ENCODE measurements around the gene CLPX.

- TF ChIP-seq, protein P1, sequence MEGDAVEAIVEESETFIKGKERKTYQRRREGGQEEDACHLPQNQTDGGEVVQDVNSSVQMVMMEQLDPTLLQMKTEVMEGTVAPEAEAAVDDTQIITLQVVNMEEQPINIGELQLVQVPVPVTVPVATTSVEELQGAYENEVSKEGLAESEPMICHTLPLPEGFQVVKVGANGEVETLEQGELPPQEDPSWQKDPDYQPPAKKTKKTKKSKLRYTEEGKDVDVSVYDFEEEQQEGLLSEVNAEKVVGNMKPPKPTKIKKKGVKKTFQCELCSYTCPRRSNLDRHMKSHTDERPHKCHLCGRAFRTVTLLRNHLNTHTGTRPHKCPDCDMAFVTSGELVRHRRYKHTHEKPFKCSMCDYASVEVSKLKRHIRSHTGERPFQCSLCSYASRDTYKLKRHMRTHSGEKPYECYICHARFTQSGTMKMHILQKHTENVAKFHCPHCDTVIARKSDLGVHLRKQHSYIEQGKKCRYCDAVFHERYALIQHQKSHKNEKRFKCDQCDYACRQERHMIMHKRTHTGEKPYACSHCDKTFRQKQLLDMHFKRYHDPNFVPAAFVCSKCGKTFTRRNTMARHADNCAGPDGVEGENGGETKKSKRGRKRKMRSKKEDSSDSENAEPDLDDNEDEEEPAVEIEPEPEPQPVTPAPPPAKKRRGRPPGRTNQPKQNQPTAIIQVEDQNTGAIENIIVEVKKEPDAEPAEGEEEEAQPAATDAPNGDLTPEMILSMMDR (conservative IDR thresholded peaks at IDR 0.05; ENCODE audit: low read length) = no peak
- TF ChIP-seq EZH2phosphoT487 (IDR thresholded peaks at IDR 0.05; ENCODE audit: borderline replicate concordance, low read depth, low read length) = no peak
Observed at GRCh38 chr15:65223996-65224395, 38.9 kb upstream of the CLPX start.

Data from OCI-LY7 (cell line).